HL-60 (cell line): ENCODE results near the gene PLPP3.

Experiments
- POLR2AphosphoS5 ChIP-seq: IDR thresholded peaks from 2 replicates; pipeline ENCODE4 v1.6.1; 2012; ENCODE audit warnings: low read depth
- SPI1 ChIP-seq: IDR thresholded peaks from 2 replicates; pipeline ENCODE4 v1.6.1; 2012; ENCODE audit warnings: low read depth, mild to moderate bottlenecking, borderline replicate concordance
- TF ChIP-seq, protein P1 (sequence below): IDR thresholded peaks from 2 replicates; pipeline ENCODE4 v1.6.1; 2012; ENCODE audit warnings: low read depth; ENCODE audit not compliant: insufficient replicate concordance
- TF ChIP-seq, protein P2 (sequence below): IDR thresholded peaks from one replicate; pipeline ENCODE4 v1.5.1; 2011; ENCODE audit warnings: low read length, control low read depth, inconsistent platforms; ENCODE audit not compliant: insufficient read depth

DNA sequence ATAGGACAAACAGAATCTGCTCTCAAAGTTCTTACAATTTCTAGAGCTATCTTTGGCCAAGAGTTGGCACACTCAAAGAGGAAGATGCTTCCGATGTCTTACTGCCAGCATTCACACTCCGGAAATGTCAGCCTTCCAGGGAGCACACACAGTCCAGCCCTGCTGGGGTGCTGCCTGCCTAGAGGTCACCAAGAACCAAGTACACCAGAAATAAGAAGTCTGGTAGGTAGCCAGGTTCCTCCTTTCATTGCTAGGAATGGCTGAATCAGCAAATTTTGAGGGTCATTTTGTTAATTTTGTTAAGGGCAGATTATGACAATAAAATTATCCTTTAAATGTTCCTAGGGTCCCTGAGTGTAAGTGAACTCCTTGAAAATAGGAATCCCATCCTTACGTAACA, 77.5 kb downstream of the PLPP3 start:
- TF ChIP-seq, protein P1, sequence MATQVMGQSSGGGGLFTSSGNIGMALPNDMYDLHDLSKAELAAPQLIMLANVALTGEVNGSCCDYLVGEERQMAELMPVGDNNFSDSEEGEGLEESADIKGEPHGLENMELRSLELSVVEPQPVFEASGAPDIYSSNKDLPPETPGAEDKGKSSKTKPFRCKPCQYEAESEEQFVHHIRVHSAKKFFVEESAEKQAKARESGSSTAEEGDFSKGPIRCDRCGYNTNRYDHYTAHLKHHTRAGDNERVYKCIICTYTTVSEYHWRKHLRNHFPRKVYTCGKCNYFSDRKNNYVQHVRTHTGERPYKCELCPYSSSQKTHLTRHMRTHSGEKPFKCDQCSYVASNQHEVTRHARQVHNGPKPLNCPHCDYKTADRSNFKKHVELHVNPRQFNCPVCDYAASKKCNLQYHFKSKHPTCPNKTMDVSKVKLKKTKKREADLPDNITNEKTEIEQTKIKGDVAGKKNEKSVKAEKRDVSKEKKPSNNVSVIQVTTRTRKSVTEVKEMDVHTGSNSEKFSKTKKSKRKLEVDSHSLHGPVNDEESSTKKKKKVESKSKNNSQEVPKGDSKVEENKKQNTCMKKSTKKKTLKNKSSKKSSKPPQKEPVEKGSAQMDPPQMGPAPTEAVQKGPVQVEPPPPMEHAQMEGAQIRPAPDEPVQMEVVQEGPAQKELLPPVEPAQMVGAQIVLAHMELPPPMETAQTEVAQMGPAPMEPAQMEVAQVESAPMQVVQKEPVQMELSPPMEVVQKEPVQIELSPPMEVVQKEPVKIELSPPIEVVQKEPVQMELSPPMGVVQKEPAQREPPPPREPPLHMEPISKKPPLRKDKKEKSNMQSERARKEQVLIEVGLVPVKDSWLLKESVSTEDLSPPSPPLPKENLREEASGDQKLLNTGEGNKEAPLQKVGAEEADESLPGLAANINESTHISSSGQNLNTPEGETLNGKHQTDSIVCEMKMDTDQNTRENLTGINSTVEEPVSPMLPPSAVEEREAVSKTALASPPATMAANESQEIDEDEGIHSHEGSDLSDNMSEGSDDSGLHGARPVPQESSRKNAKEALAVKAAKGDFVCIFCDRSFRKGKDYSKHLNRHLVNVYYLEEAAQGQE = no peak
- TF ChIP-seq, protein P2, sequence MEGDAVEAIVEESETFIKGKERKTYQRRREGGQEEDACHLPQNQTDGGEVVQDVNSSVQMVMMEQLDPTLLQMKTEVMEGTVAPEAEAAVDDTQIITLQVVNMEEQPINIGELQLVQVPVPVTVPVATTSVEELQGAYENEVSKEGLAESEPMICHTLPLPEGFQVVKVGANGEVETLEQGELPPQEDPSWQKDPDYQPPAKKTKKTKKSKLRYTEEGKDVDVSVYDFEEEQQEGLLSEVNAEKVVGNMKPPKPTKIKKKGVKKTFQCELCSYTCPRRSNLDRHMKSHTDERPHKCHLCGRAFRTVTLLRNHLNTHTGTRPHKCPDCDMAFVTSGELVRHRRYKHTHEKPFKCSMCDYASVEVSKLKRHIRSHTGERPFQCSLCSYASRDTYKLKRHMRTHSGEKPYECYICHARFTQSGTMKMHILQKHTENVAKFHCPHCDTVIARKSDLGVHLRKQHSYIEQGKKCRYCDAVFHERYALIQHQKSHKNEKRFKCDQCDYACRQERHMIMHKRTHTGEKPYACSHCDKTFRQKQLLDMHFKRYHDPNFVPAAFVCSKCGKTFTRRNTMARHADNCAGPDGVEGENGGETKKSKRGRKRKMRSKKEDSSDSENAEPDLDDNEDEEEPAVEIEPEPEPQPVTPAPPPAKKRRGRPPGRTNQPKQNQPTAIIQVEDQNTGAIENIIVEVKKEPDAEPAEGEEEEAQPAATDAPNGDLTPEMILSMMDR = no peak
- TF ChIP-seq POLR2AphosphoS5 (no peak), SPI1 (no peak)
